Neural cell (in vitro differentiated cells): Measurements from ENCODE around the gene EPB41L2. TPM values are rescaled to one million over a fixed set of nuclear protein-coding genes. Genes with fewer than 3 reads are reported as not detected.

Source experiments
- H2AFZ ChIP-seq: fragments of 200-600, 300-800 bp; sonication (generic), shearing (Covaris generic); 2 replicates; pipeline ENCODE4 v1.6.0; 2014; ENCODE audit warnings: low read depth, mild to moderate bottlenecking, antibody characterized with exemption, low read length, moderate library complexity
- H3F3A ChIP-seq: fragments of 200-600 bp; shearing (Covaris generic); 2 replicates; pipeline ENCODE4 v1.6.1; 2016; ENCODE audit warnings: mild to moderate bottlenecking, moderate library complexity, mixed read lengths, antibody characterized with exemption, low read length; ENCODE audit not compliant: insufficient read depth, poor library complexity, severe bottlenecking
- H3K27ac ChIP-seq: fragments of 200-600, 300-800 bp; sonication (generic), shearing (Covaris generic); 2 replicates; pipeline ENCODE4 v1.5.1; 2014; ENCODE audit warnings: mild to moderate bottlenecking, low read length, moderate library complexity
- H3K27me3 ChIP-seq: fragments of 300-800, 200-600 bp; sonication (generic), shearing (Covaris generic); 2 replicates; pipeline ENCODE4 v1.6.0; 2014; ENCODE audit warnings: mild to moderate bottlenecking, low read depth, low read length, moderate library complexity; ENCODE audit not compliant: insufficient read depth
- H3K36me3 ChIP-seq: fragments of 300-800, 200-600 bp; sonication (generic), shearing (Covaris generic); 2 replicates; pipeline ENCODE4 v1.5.1; 2014; ENCODE audit warnings: mild to moderate bottlenecking, antibody characterized with exemption, low read length, moderate library complexity; ENCODE audit not compliant: insufficient read depth
- H3K4me2 ChIP-seq: fragments of 300-800, 200-600 bp; sonication (generic), shearing (Covaris generic); 2 replicates; pipeline ENCODE4 v1.6.0; 2014; ENCODE audit warnings: mild to moderate bottlenecking, low read length
- H3K4me3 ChIP-seq: fragments of 300-800, 200-600 bp; sonication (generic), shearing (Covaris generic); 2 replicates; pipeline ENCODE4 v1.5.1; 2014; ENCODE audit warnings: mild to moderate bottlenecking, low read length, moderate library complexity
- H3K79me2 ChIP-seq: fragments of 200-600 bp; shearing (Covaris generic); replicated peaks from 2 replicates; pipeline ENCODE4 v1.6.0; 2014; ENCODE audit warnings: mild to moderate bottlenecking, low read length, moderate library complexity; ENCODE audit not compliant: insufficient read depth
- H3K9ac ChIP-seq: fragments of 300-800, 200-600 bp; sonication (generic), shearing (Covaris generic); 2 replicates; pipeline ENCODE4 v1.6.1; 2016; ENCODE audit warnings: mild to moderate bottlenecking, low read length, mixed read lengths
- H3K9me2 ChIP-seq: fragments of 200-600 bp; shearing (Covaris generic); 2 replicates; pipeline ENCODE4 v1.6.1; 2016; ENCODE audit warnings: mild to moderate bottlenecking, low read length, mixed read lengths; ENCODE audit not compliant: insufficient read depth
- H3K9me3 ChIP-seq: fragments of 200-600, 300-800 bp; sonication (generic), shearing (Covaris generic); 2 replicates; pipeline ENCODE4 v1.6.1; 2016; ENCODE audit warnings: mild to moderate bottlenecking, mixed run types, low read length, moderate library complexity, mixed read lengths
- H4K20me1 ChIP-seq: fragments of 200-600 bp; shearing (Covaris generic); 2 replicates; pipeline ENCODE4 v1.6.1; 2016; ENCODE audit warnings: mild to moderate bottlenecking, mixed run types; ENCODE audit not compliant: insufficient read depth
- EP300 ChIP-seq: fragments of 450-650 bp; conservative IDR thresholded peaks from 2 replicates; pipeline ENCODE4 v1.6.1; 2014; ENCODE audit warnings: antibody characterized with exemption, mild to moderate bottlenecking, moderate library complexity; ENCODE audit not compliant: poor library complexity, severe bottlenecking
- MXI1 ChIP-seq: fragments of 450-650 bp; conservative IDR thresholded peaks from 2 replicates; pipeline ENCODE4 v1.6.1; 2014; ENCODE audit warnings: antibody characterized with exemption, mild to moderate bottlenecking; ENCODE audit not compliant: poor library complexity, severe bottlenecking
- POLR2AphosphoS5 ChIP-seq: IDR thresholded peaks from 2 replicates; pipeline ENCODE4 v1.6.1; 2012
- RAD21 ChIP-seq: fragments of 450-650 bp; conservative IDR thresholded peaks from 2 replicates; pipeline ENCODE4 v1.6.1; 2014; ENCODE audit warnings: antibody characterized with exemption, mild to moderate bottlenecking, moderate library complexity
- SMC3 ChIP-seq: fragments of 450-650 bp; conservative IDR thresholded peaks from 2 replicates; pipeline ENCODE4 v1.6.1; 2014; ENCODE audit warnings: antibody characterized with exemption, mild to moderate bottlenecking, moderate library complexity; ENCODE audit not compliant: poor library complexity
- TAF1 ChIP-seq: IDR thresholded peaks from 2 replicates; pipeline ENCODE4 v1.6.1; 2012; ENCODE audit warnings: low read depth
- polyA plus RNA-seq: library from polyadenylated mRNA; depleted of rRNA; stranded (reverse); fragments of >200 nt; gene quantifications from 2 replicates; pipeline ENCODE4 v1.2.3, GENCODE V29; 2014
- TF ChIP-seq, protein P1 (sequence below): IDR thresholded peaks from 2 replicates; pipeline ENCODE4 v1.6.1; 2012; ENCODE audit warnings: borderline replicate concordance
- TF ChIP-seq, protein P2 (sequence below): fragments of 450-650 bp; IDR thresholded peaks from 2 replicates; pipeline ENCODE4 v1.5.1; 2014; ENCODE audit warnings: antibody characterized with exemption, mild to moderate bottlenecking, moderate library complexity; ENCODE audit not compliant: poor library complexity, severe bottlenecking

The EPB41L2 gene
- polyA plus RNA-seq, 1 donor from 2014 or later: 13.5 TPM

DNA sequence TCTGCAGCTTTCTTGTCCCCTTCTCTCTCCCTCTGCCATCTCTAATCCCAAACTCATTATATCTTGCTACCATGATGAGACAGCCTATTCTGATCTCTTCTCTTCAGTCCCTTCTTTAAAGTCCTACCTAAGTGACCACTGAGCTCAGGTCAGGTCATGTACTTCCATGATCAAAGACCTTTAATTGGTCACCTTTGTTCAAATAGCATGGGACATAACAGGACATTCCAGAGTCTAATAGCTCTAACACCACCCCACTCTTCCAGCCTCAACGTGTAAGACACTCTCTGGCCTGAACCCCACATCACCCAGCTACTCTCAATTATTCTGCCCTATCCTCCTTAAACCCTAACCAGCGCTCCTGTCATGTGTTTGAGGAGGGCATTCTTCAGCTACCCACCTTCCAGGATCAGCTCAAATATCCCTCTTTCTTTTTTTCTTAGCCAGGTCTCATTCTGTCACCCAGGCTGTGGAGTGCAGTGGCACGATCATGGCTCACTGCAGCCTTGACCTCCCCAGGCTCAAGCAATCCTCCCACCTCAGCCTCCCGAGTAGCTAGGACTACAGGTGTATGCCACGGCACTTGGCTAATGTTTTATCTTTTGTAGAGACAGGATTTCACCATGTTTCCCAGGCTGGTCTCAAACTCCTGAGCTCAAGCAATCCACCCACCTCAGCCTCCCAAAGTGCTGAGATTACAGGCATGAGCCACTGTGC is 237.9 kb downstream of the EPB41L2 start:
- H4K20me1 ChIP-seq: no peaks in the 10 kb centered on the region
- H3K9me2 ChIP-seq: no peaks in the 10 kb centered on the region
- no peak overlapping the region for H2AFZ ChIP-seq
- H3K27ac ChIP-seq: peak overlapping the region; percentile 23
- H3K9ac ChIP-seq: no peak overlapping the region
- no peak overlapping the region for H3K4me2 ChIP-seq
- no peaks in the 10 kb centered on the region for H3K9me3 ChIP-seq
- H3K79me2 ChIP-seq: no peaks in the 10 kb centered on the region
- no peaks in the 10 kb centered on the region for H3F3A ChIP-seq
- TF ChIP-seq POLR2AphosphoS5 (no peak), EP300 (no peak), TAF1 (no peak), RAD21 (no peak), SMC3 (no peak)
- H3K27me3 ChIP-seq: no peaks in the 10 kb centered on the region
- no peak overlapping the region for H3K4me3 ChIP-seq
- no peaks in the 10 kb centered on the region for H3K36me3 ChIP-seq

DNA sequence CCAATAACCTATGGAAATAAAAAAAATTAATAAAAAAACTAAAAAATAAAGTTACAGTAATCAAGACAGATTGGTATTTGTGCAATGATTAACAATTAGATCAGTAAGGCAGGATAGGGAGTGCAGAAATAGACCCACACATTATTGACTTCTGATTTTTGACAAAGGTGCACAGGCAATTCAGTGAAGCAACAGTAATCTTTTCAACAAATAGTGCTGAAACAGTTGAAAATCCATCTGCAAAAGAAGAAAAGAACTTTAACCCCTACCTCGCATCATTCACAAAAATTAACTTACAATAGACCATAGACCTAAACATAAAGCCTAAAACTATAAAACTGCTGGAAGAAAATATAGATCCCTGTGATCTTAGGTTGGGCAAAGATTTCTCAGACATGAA is 240.3 kb downstream of the EPB41L2 start:
- H3K9me2 ChIP-seq: no peaks in the 10 kb centered on the region
- no peak overlapping the region for H2AFZ ChIP-seq
- no peaks in the 10 kb centered on the region for H3F3A ChIP-seq
- no peaks in the 10 kb centered on the region for H4K20me1 ChIP-seq
- no peak overlapping the region for H3K4me3 ChIP-seq
- no peaks in the 10 kb centered on the region for H3K9me3 ChIP-seq
- H3K27ac ChIP-seq: no peak overlapping the region
- H3K36me3 ChIP-seq: no peaks in the 10 kb centered on the region
- no peaks in the 10 kb centered on the region for H3K79me2 ChIP-seq
- TF ChIP-seq, protein P1, sequence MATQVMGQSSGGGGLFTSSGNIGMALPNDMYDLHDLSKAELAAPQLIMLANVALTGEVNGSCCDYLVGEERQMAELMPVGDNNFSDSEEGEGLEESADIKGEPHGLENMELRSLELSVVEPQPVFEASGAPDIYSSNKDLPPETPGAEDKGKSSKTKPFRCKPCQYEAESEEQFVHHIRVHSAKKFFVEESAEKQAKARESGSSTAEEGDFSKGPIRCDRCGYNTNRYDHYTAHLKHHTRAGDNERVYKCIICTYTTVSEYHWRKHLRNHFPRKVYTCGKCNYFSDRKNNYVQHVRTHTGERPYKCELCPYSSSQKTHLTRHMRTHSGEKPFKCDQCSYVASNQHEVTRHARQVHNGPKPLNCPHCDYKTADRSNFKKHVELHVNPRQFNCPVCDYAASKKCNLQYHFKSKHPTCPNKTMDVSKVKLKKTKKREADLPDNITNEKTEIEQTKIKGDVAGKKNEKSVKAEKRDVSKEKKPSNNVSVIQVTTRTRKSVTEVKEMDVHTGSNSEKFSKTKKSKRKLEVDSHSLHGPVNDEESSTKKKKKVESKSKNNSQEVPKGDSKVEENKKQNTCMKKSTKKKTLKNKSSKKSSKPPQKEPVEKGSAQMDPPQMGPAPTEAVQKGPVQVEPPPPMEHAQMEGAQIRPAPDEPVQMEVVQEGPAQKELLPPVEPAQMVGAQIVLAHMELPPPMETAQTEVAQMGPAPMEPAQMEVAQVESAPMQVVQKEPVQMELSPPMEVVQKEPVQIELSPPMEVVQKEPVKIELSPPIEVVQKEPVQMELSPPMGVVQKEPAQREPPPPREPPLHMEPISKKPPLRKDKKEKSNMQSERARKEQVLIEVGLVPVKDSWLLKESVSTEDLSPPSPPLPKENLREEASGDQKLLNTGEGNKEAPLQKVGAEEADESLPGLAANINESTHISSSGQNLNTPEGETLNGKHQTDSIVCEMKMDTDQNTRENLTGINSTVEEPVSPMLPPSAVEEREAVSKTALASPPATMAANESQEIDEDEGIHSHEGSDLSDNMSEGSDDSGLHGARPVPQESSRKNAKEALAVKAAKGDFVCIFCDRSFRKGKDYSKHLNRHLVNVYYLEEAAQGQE: no peak
- no peak for TF ChIP-seq SMC3
- TF ChIP-seq, protein P2, sequence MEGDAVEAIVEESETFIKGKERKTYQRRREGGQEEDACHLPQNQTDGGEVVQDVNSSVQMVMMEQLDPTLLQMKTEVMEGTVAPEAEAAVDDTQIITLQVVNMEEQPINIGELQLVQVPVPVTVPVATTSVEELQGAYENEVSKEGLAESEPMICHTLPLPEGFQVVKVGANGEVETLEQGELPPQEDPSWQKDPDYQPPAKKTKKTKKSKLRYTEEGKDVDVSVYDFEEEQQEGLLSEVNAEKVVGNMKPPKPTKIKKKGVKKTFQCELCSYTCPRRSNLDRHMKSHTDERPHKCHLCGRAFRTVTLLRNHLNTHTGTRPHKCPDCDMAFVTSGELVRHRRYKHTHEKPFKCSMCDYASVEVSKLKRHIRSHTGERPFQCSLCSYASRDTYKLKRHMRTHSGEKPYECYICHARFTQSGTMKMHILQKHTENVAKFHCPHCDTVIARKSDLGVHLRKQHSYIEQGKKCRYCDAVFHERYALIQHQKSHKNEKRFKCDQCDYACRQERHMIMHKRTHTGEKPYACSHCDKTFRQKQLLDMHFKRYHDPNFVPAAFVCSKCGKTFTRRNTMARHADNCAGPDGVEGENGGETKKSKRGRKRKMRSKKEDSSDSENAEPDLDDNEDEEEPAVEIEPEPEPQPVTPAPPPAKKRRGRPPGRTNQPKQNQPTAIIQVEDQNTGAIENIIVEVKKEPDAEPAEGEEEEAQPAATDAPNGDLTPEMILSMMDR: no peak
- TF ChIP-seq RAD21: no peak
- no peak for TF ChIP-seq EP300
- TF ChIP-seq MXI1: no peak
- H3K4me2 ChIP-seq: no peak overlapping the region
- no peak overlapping the region for H3K9ac ChIP-seq
- H3K27me3 ChIP-seq: no peaks in the 10 kb centered on the region
